C4-2B (cell line): Measurements from ENCODE around the gene GK2.

Source experiments
- H3K27ac ChIP-seq: fragments of 450-650 bp; 2 replicates; pipeline ENCODE4 v1.5.1; 2017
- ZFX ChIP-seq: fragments of 450-650 bp; IDR thresholded peaks from 2 replicates; pipeline ENCODE4 v1.6.1; 2017
- TF ChIP-seq, protein P1 (sequence below): fragments of 450-650 bp; conservative IDR thresholded peaks from 2 replicates; pipeline ENCODE4 v1.5.1; 2017; ENCODE audit warnings: mild to moderate bottlenecking

Gene GK2

GRCh38 chr4:79364061-79364460 is 44.0 kb downstream of the GK2 start:
- no peak for TF ChIP-seq ZFX
- TF ChIP-seq, protein P1, sequence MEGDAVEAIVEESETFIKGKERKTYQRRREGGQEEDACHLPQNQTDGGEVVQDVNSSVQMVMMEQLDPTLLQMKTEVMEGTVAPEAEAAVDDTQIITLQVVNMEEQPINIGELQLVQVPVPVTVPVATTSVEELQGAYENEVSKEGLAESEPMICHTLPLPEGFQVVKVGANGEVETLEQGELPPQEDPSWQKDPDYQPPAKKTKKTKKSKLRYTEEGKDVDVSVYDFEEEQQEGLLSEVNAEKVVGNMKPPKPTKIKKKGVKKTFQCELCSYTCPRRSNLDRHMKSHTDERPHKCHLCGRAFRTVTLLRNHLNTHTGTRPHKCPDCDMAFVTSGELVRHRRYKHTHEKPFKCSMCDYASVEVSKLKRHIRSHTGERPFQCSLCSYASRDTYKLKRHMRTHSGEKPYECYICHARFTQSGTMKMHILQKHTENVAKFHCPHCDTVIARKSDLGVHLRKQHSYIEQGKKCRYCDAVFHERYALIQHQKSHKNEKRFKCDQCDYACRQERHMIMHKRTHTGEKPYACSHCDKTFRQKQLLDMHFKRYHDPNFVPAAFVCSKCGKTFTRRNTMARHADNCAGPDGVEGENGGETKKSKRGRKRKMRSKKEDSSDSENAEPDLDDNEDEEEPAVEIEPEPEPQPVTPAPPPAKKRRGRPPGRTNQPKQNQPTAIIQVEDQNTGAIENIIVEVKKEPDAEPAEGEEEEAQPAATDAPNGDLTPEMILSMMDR, result no peak

GRCh38 chr4:79362626-79363025 is 45.4 kb downstream of the GK2 start:
- TF ChIP-seq, protein P1, result no peak
- no peak for TF ChIP-seq ZFX
- H3K27ac ChIP-seq, result no peak overlapping the region

More at GRCh38 chr4:79364061-79364460, 44.0 kb downstream of the GK2 start:
- H3K27ac ChIP-seq, result no peak overlapping the region

- no peak overlapping the region for H3K27ac ChIP-seq
- TF ChIP-seq, protein P1, result no peak
- TF ChIP-seq ZFX, result no peak
Measured at GRCh38 chr4:79360006-79360405, 48.0 kb downstream of the GK2 start.

GRCh38 chr4:79358438-79358837 is 49.6 kb downstream of the GK2 start:
- H3K27ac ChIP-seq, result no peak overlapping the region
- TF ChIP-seq, protein P1, result no peak
- TF ChIP-seq ZFX, result no peak

DNA sequence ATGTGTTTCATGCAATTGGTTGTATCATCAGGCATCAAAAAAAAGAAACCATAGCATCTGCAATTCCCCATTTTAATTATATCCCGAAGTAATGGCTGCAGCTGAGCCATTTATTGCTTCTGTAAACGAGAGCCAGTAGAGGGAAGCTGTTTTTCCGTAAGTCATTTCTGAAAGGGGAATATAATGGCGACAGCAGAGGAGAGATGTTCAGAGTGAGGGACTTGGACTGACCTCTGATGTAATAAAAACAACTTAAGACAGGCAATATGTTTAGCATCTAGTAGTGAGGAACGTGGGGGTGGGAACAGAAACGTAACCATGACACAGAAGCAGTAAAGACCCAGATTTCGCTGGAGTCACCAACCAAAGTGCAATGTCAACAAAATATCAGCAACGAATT is 50.7 kb downstream of the GK2 start:
- H3K27ac ChIP-seq, result no peak overlapping the region
- TF ChIP-seq ZFX, result no peak
- TF ChIP-seq, protein P1, result no peak
